ENCODE measurements around the gene ARID5B. TPM values are rescaled to one million over a fixed set of nuclear protein-coding genes. Genes with fewer than 3 reads are reported as not detected.
"Not testable (repeated sequence)": the region's sequence is repeated elsewhere in the genome, so short reads cannot be mapped to it uniquely, and the experiment has no call there.

The ARID5B gene
- total RNA-seq, 1 experiment from 2014 or later, result 16.9 TPM

- no peak for DNase-seq (ENCODE audit: low spot score)
These were observed 62.7 kb downstream of the ARID5B start for GRCh38 chr10:61964059-61964709.

GRCh38 chr10:61964949-61965702 lies 63.6 kb downstream of the ARID5B start:
- no peak for DNase-seq (ENCODE audit: low spot score)

DNA sequence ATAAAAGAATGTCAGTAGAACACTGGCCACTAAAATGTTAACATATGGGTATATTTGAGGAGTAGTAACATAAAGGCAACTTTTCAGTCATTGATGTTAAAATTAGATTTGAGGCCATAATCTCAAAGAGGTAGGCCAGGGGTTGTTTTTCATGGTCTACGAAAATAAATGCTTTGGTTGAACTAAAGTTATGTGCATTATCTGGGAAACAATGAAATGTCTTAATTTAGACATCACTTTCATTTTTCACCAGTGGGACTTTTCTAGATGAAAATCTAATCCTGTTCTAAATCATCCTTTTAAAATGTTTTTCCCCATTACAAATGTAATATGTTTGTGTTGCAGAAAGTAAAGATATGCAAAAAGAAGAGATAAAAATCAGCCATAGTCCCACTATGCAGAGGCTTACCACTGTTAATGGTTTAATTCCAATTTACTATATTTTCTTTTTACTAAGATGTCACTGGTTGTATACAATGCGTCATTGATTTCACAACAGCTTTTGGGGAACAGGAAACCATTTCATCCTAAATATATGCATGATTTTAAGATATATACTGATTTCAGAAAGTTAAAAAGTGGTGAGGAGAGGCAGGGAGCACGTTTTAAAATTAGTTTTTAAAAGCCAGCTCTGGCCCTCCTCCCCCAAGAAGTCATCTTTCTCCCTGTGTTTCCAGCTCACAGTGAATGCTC lies 64.3 kb downstream of the ARID5B start:
- DNase-seq (ENCODE audit: low spot score), result no peak

DNA sequence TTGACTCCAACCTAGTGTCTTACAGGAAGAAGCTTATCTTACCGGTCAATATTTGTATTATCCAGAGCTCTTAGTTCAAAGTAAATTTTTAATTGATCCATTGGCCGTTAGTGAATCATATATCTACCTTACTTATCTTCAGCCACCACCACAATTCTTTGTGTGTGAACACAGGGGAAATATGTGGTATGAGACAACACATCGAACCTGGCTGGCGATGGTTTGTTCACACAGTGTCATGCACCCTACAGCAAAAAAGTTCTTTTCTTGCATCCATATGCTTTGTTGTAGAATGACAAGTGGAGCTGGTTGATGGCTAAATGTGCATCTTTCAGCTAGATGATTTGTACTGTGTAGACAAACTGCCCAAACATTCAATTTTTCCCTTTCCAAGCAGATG lies 65.8 kb downstream of the ARID5B start:
- no peak for DNase-seq (ENCODE audit: low spot score)

- no peak for DNase-seq (ENCODE audit: low spot score)
These were observed 68.9 kb downstream of the ARID5B start for GRCh38 chr10:61970182-61971002.

- DNase-seq (ENCODE audit: low spot score), result no peak
These were observed 69.5 kb downstream of the ARID5B start for GRCh38 chr10:61971003-61971325.

DNA sequence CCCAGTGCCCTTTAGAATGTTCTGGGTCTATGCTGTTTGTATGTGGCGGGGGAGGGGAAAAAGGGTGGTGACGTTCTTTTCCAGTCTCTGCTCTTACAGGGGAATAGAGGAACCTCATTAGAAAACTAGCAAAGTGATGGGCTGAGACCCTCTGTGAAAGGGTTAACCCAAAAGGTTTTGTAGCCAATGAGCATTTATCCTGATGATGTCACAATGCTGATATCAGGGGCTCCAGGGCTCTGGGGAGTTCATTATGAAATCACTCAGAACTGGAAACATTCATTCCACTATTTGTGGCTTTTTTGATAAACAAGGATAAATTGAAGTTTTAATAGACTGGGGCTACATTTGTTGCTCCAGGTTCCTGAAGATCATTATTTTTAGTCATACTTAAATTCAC lies 71.7 kb downstream of the ARID5B start:
- no peak for DNase-seq (ENCODE audit: low spot score)

DNA sequence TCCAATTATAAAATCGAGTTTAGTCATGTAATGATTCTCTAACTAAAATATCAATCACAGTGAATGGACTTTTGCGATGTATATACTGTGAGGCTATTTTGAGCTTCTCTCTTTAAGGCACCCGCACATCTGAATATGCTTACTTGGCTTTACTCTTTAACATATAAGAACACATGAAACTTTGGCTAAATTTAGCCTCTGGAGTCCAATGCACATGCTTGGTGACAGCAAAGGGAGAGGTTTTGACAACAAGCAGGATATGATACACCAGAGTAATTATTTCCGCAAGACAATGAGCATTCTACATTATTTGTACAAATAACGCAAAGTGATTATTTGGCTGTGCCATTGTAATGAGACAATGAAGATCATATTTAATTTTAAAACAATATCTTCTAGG lies 72.4 kb downstream of the ARID5B start:
- DNase-seq (ENCODE audit: low spot score), result no peak

DNA sequence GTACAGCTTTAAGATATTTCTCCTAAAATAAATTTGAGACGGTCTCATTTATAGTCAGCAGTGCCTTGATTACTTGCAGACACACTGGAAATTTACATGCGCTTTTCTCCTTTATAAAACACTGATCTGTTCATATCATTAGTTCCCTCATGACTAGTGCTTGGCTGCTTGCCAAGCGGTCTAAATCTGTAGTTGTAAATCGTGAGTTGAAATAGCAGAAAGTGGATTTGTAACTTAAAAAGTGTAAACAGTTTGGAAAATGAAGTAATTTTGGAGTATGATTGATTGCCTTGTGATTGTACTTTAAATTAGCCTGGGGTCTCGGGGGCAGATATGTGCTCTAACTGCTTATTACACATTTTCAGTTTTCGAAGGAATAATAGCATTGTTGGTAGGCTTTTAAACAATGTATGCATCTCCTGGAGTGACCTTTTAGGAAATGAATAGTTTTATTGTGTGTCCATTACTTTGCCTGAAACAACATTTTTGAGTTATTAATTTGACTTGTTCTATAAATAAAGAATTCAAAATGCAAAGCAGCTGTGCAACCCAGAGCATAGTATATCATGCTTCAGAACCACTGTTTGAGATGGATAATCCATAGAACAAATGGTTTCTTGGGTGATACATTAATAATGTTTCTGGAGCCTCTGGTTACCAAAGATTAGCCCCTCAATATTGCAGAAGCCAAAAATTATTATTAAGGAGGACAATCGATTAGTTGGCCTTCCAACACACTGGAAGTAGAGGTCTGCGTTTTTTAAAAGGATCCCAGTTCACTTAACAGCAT lies 73.3 kb downstream of the ARID5B start:
- DNase-seq (ENCODE audit: low spot score), result peak; percentile 39

- no peak for DNase-seq (ENCODE audit: low spot score)
These were observed 74.0 kb downstream of the ARID5B start for GRCh38 chr10:61975391-61975932.

DNA sequence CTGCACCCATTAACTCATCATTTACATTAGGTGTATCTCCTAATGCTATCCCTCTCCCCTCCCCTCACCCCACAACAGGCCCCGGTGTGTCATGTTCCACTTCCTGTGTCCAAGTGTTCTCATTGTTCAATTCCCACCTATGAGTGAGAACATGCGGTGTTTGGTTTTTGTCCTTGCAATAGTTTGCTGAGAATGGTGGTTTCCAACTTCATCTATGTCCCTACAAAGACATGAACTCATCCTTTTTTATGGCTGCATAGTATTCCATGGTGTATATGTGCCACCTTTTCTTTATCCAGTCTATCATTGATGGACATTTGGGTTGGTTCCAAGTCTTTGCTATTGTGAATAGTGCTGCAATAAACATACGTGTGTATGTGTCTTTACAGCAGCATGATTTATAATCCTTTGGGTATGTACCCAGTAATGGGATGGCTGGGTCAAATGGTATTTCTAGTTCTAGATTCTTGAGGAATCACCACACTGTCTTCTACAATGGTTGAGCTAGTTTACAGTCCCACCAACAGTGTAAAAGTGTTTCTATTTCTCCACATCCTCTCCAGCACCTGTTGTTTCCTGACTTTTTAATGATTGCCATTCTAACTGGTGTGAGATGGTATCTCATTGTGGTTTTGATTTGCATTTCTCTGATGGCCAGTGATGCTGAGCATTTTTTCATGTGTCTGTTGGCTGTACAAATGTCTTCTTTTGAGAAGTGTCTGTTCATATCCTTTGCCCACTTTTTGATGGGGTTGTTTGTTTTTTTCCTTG lies 75.6 kb downstream of the ARID5B start:
- not testable (repeated sequence) for DNase-seq (ENCODE audit: low spot score)

GRCh38 chr10:61978965-61979364 lies 77.5 kb downstream of the ARID5B start:
- DNase-seq (ENCODE audit: low spot score), result no peak

DNA sequence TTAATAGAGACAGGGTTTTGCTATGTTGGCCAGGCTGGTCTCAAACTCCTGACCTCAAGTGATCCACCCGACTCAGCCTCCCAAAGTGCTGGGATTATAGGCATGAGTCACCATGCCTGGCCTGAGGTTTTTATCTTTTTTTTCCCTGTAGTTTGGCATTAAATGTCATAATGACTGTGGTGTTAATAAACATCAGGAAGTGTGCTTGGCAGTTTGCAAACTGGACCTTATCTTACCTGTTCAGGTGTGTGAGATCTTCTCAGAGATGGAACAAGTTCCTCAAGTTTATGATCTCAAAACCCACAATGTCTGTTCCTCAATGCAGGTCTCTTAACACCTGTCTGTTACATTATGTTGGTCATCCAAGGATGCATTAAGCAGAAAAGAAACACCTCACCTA lies 80.0 kb downstream of the ARID5B start:
- DNase-seq (ENCODE audit: low spot score), result peak; percentile 77

DNA sequence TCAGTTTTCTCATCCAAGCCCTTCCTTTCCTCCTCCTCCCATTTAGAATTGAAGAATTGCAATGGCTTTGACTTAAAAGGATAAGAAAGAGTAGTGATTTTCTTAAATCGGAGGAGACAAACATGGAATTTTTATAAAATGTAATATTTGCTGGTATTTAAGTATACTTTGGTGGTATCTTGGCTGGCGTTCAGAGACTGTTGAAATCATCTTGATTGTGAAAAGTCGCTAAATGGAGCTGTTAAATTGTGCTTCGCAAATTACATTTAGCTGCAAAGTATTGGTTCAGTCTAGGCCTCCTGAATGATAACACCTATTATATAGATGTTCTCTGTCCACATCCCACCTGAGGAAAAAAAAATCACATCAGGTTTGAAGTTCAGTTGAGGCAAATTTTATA lies 81.8 kb downstream of the ARID5B start:
- DNase-seq (ENCODE audit: low spot score), result no peak

DNA sequence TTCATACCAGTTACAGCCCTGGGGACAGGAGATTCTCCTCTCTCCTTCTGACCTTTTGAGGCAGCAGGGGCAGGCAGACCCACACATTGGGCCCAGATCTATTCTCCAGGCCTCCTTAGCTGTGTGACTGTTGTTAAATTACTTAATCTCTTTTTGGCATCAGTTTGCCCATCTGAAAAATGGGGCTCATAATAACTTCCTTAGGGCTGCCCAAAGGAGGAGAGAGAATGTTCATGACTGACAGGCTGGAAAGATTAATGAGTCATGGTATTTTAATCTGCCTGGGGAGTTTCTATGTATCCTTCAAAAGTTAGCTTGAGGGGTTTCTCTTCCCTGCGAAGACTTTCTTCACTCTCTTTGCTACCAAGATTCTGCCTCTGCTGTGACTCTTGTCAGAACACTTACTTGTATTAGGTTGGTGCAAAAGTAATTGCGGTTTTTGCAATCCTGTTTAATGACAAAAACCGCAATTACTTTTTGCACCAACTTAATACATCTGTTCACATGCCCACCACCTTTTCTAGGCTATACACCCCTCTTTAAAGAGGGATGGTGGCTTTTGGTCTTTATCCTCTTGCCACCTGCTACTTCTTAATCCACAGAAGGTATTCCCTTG lies 83.4 kb downstream of the ARID5B start:
- no peak for DNase-seq (ENCODE audit: low spot score)

DNA sequence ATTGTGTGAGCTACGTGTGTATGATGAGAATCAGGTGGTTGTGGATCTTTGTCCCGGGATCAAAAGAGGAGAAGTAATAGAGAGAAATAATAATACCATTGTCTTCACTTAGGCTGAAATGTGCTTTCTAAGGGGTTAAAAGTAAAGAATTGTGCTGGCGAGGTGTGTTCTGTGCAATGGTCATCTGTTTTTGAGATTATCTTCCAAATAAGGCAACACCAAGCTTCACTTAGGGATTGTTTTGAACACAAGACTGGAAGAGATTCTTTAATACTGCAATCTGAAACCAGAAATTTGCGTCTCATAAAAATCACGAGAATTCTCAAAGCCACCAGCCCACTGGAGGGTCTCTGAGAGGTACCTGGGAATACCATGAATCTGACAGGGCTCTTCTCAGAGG lies 84.2 kb downstream of the ARID5B start:
- no peak for DNase-seq (ENCODE audit: low spot score)

- DNase-seq (ENCODE audit: low spot score), result no peak
These were observed 84.9 kb downstream of the ARID5B start for GRCh38 chr10:61986382-61986781.

- DNase-seq (ENCODE audit: low spot score), result no peak
These were observed 85.4 kb downstream of the ARID5B start for GRCh38 chr10:61986788-61987492.

GRCh38 chr10:61987537-61987936 lies 86.0 kb downstream of the ARID5B start:
- no peak for DNase-seq (ENCODE audit: low spot score)

All from HT-29 (cell line).